Occipital lobe (tissue), 2 donors: Measurements from ENCODE around the gene PIWIL4. TPM values are rescaled to one million over a fixed set of nuclear protein-coding genes. Genes with fewer than 3 reads are reported as not detected.

Experiments
- DNase-seq: peaks from one replicate; lab custom pipeline; 2025; lab: John Stamatoyannopoulos, UW
- total RNA-seq: library from RNA; depleted of rRNA; stranded (reverse); fragments of >200 nt; gene quantifications from one replicate; pipeline ENCODE4 v1.2.3, GENCODE V29; 2014

Gene PIWIL4
- 5.8 TPM for total RNA-seq

- no peak for DNase-seq
Measured at GRCh38 chr11:94567181-94567670, at the start of gene PIWIL4. Gene PIWIL4, plus strand, starts transcription at chr11:94567368. Its CDS starts 151 bp downstream, at chr11:94567519.

GRCh38 chr11:94518300-94518699 lies 48.9 kb upstream of the PIWIL4 start:
- no peak for DNase-seq

GRCh38 chr11:94519478-94520084 lies 47.6 kb upstream of the PIWIL4 start:
- DNase-seq, result no peak

DNA sequence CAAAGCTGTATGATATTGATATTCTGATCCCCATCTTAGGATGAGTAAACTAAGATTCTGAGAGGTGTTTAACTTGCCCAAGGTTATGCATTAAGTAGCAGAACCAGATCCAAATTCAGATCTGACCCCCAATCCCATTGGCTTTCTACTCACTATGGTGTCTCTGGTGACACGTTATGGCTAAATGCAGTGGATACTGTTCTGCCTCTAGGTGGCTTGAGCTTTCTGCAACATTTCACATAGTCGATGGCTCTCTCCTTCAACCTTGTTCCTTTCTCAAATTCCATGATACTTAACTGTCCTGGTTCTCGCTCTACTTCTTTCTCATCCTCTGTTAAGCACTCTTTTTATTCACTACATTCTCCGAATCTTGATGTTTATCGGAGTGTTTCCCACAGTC lies 45.5 kb upstream of the PIWIL4 start:
- DNase-seq, result no peak

DNA sequence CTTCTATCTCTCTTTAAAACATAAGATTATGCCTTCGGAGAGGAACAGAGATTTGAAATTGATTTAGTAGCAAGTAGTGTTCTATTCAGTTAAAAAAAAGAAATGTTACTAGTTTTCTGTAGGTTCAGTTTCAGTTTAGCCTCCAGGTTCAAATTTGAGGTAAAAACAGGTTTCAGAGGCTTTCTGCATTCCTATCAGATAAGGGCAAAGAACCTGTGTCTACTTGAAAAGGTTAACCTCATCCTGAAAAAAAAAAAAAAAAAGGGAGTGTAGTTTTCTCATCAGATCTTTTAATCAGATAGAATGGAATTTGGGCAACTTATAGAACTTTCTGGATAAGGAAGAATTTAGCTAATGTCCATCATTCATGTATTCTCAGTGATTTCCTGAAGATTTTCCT lies 42.8 kb upstream of the PIWIL4 start:
- DNase-seq, result no peak

DNA sequence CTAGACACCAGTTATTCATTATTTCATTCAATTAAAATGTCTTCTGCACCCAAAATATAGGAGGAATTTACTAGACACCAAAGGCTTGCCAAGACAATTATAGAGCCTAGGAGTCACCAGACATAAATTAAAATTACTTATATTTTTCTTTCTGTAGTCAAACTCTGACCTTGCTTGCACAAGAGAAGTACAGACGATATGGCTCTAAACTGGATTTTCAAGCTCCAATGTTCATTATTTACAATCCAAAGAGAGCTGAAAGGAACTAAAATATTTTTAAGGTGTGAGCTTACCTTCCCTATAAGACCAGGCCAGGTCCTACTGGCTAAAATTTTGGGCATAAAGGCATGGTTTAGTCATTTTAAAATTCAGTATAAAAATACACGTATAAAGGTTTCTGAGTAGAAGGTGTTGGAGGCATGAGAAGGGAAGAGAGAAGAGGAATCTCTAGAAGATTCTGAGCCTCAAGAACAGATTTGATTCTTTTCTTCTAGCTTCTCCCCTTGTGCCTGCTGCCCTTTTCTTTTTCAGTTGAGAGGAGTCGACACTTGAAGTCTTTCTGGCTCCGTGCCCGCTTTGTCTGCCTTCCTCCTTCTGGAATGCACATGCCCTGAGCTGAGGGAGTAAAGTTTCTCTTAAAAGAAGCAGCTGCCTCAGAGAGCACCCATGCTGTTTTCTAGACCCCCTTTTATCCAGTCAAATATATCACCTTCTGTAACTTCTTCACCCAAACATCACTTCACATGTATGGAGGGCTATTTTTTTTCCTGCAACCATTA lies 41.4 kb upstream of the PIWIL4 start:
- DNase-seq, result no peak

- no peak for DNase-seq
Measured at GRCh38 chr11:94526645-94527438, 40.3 kb upstream of the PIWIL4 start.

DNA sequence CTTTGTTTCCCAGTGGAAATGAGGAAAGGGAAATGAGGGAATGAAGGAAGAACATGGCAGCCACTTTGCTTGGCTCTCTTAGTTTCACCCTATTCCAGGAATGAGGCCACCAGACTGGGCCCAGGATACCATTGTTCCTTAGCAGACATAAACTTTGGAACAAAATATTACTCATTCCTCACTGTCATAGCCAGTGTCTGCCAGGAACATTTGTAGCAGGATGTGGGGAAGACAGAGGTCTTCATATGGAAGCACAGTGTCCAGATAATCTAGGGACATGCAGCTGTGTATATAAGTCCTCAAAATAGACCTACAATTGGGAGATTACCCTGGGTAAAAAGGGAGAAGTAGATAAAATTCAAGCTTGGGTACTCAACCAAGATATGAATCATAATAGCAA lies 38.6 kb upstream of the PIWIL4 start:
- DNase-seq, result no peak

DNA sequence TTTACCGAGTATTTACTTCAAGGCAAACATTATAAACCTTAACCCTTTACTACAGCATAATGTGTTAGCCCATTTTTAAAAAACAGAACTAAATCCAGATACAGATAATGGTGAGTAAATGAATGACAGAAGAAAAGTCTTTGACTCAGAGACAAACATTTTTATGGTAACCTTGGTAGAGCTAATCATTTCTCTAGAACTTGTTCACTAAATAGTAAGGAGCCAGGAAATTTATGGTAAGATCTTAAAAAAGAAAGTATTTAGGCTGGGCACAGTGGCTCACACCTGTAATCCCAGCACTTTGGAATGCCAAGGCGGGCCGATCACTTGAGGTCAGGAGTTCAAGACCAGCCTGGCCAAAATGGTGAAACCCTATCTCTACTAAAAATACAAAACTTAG lies 35.0 kb upstream of the PIWIL4 start:
- no peak for DNase-seq

- DNase-seq, result no peak
Measured at GRCh38 chr11:94533206-94533605, 34.0 kb upstream of the PIWIL4 start.

DNA sequence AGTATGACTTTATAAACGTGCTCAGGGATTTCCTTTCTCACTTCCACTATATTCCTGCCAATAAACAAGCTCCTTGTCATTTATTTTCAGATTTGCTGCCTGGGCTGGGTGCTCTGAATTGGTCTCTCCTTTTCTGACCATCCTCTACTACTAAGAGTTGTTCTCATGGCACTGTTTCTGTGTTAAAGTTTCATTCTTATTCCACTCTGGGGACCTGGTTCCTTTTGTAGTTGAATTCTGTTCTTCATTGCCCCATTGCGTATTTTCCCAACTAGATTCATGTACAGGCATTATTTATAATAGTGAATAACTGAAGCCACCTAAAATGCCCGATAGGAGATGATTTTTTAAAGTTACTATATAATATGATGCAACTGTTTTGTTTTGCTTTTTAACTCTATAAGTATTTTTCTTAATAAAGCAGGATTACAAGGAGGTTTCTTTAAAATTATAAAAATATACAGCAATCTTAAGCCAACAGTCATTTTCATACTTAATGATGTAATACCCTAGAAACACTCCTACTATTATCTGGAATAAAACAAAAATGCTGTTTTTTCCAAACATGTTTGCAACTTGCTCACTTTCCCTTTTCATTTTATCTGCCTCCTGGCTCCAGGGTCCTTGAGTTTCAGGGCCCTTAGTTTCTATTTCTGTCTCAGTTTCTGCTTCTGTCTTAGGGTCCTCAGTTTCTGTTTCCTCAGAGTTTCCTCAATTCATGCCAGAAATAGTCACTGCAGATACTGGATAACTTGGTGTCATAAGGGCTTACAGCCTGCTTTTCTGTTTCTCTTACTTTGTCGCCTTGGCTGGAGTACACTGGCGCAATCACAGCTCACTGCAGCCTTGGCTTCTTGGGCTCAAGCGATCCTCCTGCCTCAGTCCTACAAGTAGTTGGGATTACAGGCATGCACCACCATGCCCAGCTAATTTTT lies 33.2 kb upstream of the PIWIL4 start:
- no peak for DNase-seq

- no peak for DNase-seq
Measured at GRCh38 chr11:94536386-94536785, 30.8 kb upstream of the PIWIL4 start.

- DNase-seq, result no peak
Measured at GRCh38 chr11:94537031-94537600, 30.1 kb upstream of the PIWIL4 start.

DNA sequence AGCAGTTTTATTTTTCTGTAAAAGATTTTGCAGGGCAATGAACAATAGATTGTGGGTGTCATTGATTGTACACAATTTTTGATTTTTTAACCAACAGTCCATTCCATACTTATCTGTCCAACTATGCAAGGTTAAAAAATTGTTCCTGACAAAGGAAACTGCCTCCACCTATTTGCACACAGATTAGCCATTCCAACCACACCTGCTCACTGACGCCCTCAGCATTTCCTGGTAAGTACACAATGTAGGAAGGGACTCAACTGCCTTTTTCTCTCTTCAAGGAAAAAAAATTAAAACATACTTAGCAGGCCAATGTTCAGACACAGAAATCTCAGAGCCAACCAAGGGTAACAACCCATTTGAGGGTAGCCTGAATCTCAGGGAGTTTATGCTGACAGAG lies 27.7 kb upstream of the PIWIL4 start:
- no peak for DNase-seq

DNA sequence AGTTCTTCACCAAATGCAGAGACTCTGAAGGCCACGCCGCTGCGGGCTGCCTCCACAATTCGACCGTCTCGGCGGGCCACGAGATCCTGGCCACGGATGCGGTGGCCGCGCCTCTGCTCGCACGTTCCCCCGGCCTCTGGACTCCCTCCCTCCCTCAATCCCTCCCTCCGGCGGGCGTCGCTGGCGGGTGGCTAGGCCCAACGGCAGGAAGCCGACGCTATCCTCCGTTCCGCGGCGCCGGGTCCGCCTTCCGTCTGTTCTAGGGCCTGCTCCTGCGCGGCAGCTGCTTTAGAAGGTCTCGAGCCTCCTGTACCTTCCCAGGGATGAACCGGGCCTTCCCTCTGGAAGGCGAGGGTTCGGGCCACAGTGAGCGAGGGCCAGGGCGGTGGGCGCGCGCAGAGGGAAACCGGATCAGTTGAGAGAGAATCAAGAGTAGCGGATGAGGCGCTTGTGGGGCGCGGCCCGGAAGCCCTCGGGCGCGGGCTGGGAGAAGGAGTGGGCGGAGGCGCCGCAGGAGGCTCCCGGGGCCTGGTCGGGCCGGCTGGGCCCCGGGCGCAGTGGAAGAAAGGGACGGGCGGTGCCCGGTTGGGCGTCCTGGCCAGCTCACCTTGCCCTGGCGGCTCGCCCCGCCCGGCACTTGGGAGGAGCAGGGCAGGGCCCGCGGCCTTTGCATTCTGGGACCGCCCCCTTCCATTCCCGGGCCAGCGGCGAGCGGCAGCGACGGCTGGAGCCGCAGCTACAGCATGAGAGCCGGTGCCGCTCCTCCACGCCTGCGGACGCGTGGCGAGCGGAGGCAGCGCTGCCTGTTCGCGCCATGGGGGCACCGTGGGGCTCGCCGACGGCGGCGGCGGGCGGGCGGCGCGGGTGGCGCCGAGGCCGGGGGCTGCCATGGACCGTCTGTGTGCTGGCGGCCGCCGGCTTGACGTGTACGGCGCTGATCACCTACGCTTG lies 23.2 kb upstream of the PIWIL4 start, which contains the start of gene FUT4:
Gene FUT4 (plus strand): TSS at position 227 of the 951 bp plus-strand sequence. CDS start 213 bp downstream, at position 440.
- DNase-seq, result peak; percentile 76

DNA sequence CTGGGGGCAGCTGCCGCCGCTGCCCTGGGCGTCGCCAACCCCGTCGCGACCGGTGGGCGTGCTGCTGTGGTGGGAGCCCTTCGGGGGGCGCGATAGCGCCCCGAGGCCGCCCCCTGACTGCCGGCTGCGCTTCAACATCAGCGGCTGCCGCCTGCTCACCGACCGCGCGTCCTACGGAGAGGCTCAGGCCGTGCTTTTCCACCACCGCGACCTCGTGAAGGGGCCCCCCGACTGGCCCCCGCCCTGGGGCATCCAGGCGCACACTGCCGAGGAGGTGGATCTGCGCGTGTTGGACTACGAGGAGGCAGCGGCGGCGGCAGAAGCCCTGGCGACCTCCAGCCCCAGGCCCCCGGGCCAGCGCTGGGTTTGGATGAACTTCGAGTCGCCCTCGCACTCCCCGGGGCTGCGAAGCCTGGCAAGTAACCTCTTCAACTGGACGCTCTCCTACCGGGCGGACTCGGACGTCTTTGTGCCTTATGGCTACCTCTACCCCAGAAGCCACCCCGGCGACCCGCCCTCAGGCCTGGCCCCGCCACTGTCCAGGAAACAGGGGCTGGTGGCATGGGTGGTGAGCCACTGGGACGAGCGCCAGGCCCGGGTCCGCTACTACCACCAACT lies 22.4 kb upstream of the PIWIL4 start:
- no peak for DNase-seq

GRCh38 chr11:94545264-94546161 lies 21.7 kb upstream of the PIWIL4 start:
- DNase-seq, result no peak

DNA sequence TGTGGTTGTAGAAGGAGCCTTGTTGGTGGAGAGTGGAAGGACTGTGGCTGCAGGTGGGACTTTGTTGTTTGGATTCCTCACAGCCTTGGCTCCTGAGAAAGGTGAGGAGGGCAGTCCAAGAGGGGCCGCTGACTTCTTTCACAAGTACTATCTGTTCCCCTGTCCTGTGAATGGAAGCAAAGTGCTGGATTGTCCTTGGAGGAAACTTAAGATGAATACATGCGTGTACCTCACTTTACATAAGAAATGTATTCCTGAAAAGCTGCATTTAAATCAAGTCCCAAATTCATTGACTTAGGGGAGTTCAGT lies 21.1 kb upstream of the PIWIL4 start:
- DNase-seq, result no peak
